Activated B cell treated with CpG ODN at 0.5 μM for 24 hours (primary cell): ENCODE data around the gene SYNE2. TPM values are rescaled to one million over a fixed set of nuclear protein-coding genes. Genes with fewer than 3 reads are reported as not detected.

Experiments
- ATAC-seq: fragments of 200-7000 bp; cut with Tn5 transposase; one replicate; pipeline ENCODE4 v1.10.0; 2021; ENCODE audit warnings: low read depth, mild to moderate bottlenecking, moderate library complexity
- CTCF ChIA-PET: fragments of 350-600 bp; sonication (Branson Sonifier 250); formaldehyde crosslinking; loops from one replicate; lab custom pipeline; 2021; ENCODE audit warnings: antibody characterized with exemption; lab: Charles Lee
- POLR2A ChIA-PET: fragments of 350-600 bp; sonication (Branson Sonifier 250); formaldehyde crosslinking; loops from one replicate; lab custom pipeline; 2021; ENCODE audit warnings: antibody characterized with exemption; lab: Charles Lee
- DNase-seq: peaks from one replicate; pipeline ENCODE4 v3.0.0; 2022
- H3K27ac Mint-ChIP-seq: one replicate; pipeline ENCODE4 v1.8.0; 2020; ENCODE audit warnings: mixed read lengths
- H3K27me3 Mint-ChIP-seq: one replicate; pipeline ENCODE4 v1.8.0; 2021; ENCODE audit warnings: mixed read lengths
- H3K36me3 Mint-ChIP-seq: one replicate; pipeline ENCODE4 v1.8.0; 2021; ENCODE audit warnings: low read depth, mixed read lengths
- H3K4me1 Mint-ChIP-seq: one replicate; pipeline ENCODE4 v1.8.0; 2021; ENCODE audit warnings: mixed read lengths
- H3K4me3 Mint-ChIP-seq: one replicate; pipeline ENCODE4 v1.8.0; 2020; ENCODE audit warnings: mild to moderate bottlenecking, mixed read lengths
- H3K9me3 Mint-ChIP-seq: one replicate; pipeline ENCODE4 v1.8.0; 2020; ENCODE audit warnings: mixed read lengths
- CTCF ChIP-seq: fragments of 200-600 bp; IDR thresholded peaks from one replicate; pipeline ENCODE4 v1.8.0; 2022; ENCODE audit warnings: antibody characterized with exemption, mild to moderate bottlenecking
- intact Hi-C: fragments of 100-400 bp; cut with micrococcal nuclease; formaldehyde crosslinking; loops from one replicate; pipeline ENCODE4 v1.15.1; 2024
- total RNA-seq: library from RNA; stranded (reverse); gene quantifications from 2 replicates; pipeline ENCODE4 v1.2.3, GENCODE V29; 2022

The SYNE2 gene
- total RNA-seq, 1 donor from 2014 or later, result 40.1 TPM

- no peaks in the 10 kb centered on the region for H3K9me3 Mint-ChIP-seq
- H3K36me3 Mint-ChIP-seq, result peaks cover 12% of the 10 kb centered on the region
- ChIA-PET CTCF (interaction anchor here (0.9 kb wide), 1 partner anchor 30 kb away, joined by 3 read pairs; no protein-coding TSS in a partner anchor), POLR2A (interaction anchor here (0.9 to 3.4 kb wide), 2 partner anchors 29 to 73 kb away, joined by 3 to 14 read pairs; no protein-coding TSS in a partner anchor)
- no peak overlapping the region for H3K4me3 Mint-ChIP-seq
- ATAC-seq, result no peak
- no peak for DNase-seq
- no peak for TF ChIP-seq CTCF
- H3K27me3 Mint-ChIP-seq, result no peaks in the 10 kb centered on the region
- H3K4me1 Mint-ChIP-seq, result peaks cover 26% of the 10 kb centered on the region
- no peak overlapping the region for H3K27ac Mint-ChIP-seq
- intact Hi-C loops, result no loop called here
Observed at GRCh38 chr14:64265222-64265621, 412.4 kb downstream of the SYNE2 start.

DNA sequence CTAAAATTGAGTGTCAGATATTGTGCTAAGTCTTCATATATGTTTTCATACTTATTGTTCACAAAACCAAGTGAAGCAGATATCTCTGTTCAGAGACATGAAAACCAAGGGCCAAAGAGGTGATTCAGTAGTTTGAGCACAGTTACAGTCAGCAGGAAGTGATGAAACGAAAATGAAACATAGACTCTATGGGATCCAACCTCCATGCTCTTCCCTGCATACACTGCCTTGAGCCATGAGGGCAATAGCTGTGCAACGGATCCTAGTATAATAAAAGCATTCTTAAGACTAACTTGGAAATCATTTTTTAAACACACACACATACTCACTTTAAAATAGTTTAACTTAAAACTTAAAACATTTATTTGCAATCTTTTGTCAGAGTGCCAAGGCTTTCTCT, 413.4 kb downstream of the SYNE2 start:
- ATAC-seq (peak; percentile 61), DNase-seq (no peak)
- H3K36me3 Mint-ChIP-seq, result peaks cover 10% of the 10 kb centered on the region
- H3K9me3 Mint-ChIP-seq, result no peaks in the 10 kb centered on the region
- H3K4me1 Mint-ChIP-seq, result peaks cover 26% of the 10 kb centered on the region
- intact Hi-C loops, result loop anchor here (2.0 kb wide), 1 partner anchor 15 kb away; no protein-coding TSS in a partner anchor
- ChIA-PET CTCF (interaction anchor here (0.5 to 0.9 kb wide), 2 partner anchors 29 to 33 kb away, joined by 3 read pairs; no protein-coding TSS in a partner anchor), POLR2A (interaction anchor here (3.4 kb wide), 1 partner anchor 30 kb away, joined by 14 read pairs; no protein-coding TSS in a partner anchor)
- no peak overlapping the region for H3K4me3 Mint-ChIP-seq
- H3K27ac Mint-ChIP-seq, result no peak overlapping the region
- TF ChIP-seq CTCF, result no peak
- no peaks in the 10 kb centered on the region for H3K27me3 Mint-ChIP-seq

DNA sequence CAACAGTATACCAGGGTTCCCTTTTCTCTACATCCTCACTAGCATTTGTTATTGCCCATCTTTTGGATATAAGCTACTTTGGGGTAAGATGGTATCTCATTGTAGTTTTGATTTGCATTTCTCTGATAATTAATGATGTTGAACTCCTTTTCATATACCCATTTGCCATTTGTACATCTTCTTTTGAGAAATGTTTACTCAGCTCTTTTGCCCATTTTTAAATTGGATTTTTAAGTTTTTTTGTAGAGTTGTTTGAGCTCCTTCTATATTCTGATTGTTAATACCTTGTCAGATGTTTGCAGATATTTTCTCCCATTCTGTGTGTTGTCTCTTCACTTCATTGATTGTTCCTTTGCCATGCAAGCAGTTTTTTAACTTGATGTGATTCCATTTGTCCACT, 419.2 kb downstream of the SYNE2 start:
- Mint-ChIP-seq H3K9me3 (no peaks in the 10 kb centered on the region), H3K36me3 (peaks cover 14% of the 10 kb centered on the region), H3K27me3 (no peaks in the 10 kb centered on the region), H3K4me1 (peaks cover 5% of the 10 kb centered on the region), H3K4me3 (no peak overlapping the region), H3K27ac (no peak overlapping the region)
- no peak for TF ChIP-seq CTCF
- ChIA-PET POLR2A (interaction anchor here (0.7 kb wide), 1 partner anchor 25 kb away, joined by 5 read pairs; no protein-coding TSS in a partner anchor), CTCF (no interaction called here)
- intact Hi-C loops, result no loop called here
- no peak for ATAC-seq
- DNase-seq, result no peak

Other genes starting within 250 kb of the SYNE2 start
- 21.9 and 24.4 TPM in 2 replicates for gene WDR89, start 211.1 kb upstream of the SYNE2 start, total RNA-seq
- 20.9 and 21.2 TPM in 2 replicates for gene SGPP1, start 124.9 kb upstream of the SYNE2 start, total RNA-seq